Nephron (organoid): ENCODE data around the gene NAGLU.
A peak's percentile ranks its signal among the peaks of the same experiment; 100 is the strongest.
"Not testable (repeated sequence)": the region's sequence is repeated elsewhere in the genome, so short reads cannot be mapped to it uniquely, and the experiment has no call there.

ENCODE experiments used
- H3K27ac Mint-ChIP-seq, 3 experiments: 2 replicates each; pipeline ENCODE4 v1.8.0; 2020; ENCODE audit warnings: mixed read lengths in 3 of 3, mild to moderate bottlenecking in 2 of 3, moderate library complexity in 1 of 3
- H3K27me3 Mint-ChIP-seq: 2 replicates; pipeline ENCODE4 v1.8.0; 2021; ENCODE audit warnings: low read depth, mild to moderate bottlenecking, moderate library complexity, mixed read lengths
- H3K36me3 Mint-ChIP-seq: 2 replicates; pipeline ENCODE4 v1.8.0; 2020; ENCODE audit warnings: low read depth, mixed read lengths
- H3K4me1 Mint-ChIP-seq: 2 replicates; pipeline ENCODE4 v1.8.0; 2020; ENCODE audit warnings: mixed read lengths
- H3K4me3 Mint-ChIP-seq, 3 experiments: 2 replicates each; pipeline ENCODE4 v1.8.0; 2020; ENCODE audit warnings: mild to moderate bottlenecking in 3 of 3, mixed read lengths in 3 of 3, moderate library complexity in 2 of 3
- H3K9me3 Mint-ChIP-seq: 2 replicates; pipeline ENCODE4 v1.8.0; 2020; ENCODE audit warnings: mixed read lengths
- TF ChIP-seq, protein P1 (sequence below), 3 experiments: fragments of 200-600 bp; sonication (generic); IDR thresholded peaks; one replicate each; pipeline ENCODE4 v1.5.0; 2021; ENCODE audit warnings: antibody characterized with exemption in 3 of 3; ENCODE audit not compliant: unreplicated experiment in 3 of 3

NAGLU gene

DNA sequence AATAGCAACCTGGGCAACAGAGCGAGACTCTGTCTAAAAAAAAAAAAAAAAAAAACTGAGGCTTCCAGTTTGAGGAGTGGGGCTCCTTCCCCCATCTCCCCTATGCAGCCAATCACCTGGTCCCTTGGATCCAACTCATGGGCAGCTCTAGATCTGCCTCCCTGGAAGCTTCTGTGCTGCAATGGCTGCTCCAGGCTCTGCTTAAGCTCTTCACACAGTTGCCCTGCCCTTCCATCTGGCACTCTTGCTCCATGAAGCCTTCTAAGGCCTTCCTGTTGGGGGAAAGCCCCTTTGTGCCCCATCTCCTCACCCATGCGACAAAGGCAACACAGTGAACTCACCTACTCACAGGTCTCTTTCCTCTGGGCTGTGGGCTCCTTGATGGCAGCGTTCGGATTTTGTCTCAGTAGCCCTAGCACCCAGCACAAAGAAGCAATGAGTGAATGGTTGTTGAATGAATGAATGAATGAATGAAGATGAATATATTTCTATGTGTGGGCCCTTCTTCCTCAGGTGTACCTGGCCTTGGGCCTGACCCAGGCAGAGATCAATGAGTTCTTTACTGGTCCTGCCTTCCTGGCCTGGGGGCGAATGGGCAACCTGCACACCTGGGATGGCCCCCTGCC lies 1.9 kb downstream of the NAGLU start:
- Mint-ChIP-seq H3K4me3 (peak overlapping the region; percentile 84 to 95 (median 88)), H3K36me3 (peaks cover 14% of the 10 kb centered on the region), H3K27me3 (no peaks in the 10 kb centered on the region), H3K27ac (peak overlapping the region; percentile 9 to 57 (median 40)), H3K4me1 (peaks cover 27% of the 10 kb centered on the region), H3K9me3 (no peaks in the 10 kb centered on the region)
- TF ChIP-seq, protein P1, sequence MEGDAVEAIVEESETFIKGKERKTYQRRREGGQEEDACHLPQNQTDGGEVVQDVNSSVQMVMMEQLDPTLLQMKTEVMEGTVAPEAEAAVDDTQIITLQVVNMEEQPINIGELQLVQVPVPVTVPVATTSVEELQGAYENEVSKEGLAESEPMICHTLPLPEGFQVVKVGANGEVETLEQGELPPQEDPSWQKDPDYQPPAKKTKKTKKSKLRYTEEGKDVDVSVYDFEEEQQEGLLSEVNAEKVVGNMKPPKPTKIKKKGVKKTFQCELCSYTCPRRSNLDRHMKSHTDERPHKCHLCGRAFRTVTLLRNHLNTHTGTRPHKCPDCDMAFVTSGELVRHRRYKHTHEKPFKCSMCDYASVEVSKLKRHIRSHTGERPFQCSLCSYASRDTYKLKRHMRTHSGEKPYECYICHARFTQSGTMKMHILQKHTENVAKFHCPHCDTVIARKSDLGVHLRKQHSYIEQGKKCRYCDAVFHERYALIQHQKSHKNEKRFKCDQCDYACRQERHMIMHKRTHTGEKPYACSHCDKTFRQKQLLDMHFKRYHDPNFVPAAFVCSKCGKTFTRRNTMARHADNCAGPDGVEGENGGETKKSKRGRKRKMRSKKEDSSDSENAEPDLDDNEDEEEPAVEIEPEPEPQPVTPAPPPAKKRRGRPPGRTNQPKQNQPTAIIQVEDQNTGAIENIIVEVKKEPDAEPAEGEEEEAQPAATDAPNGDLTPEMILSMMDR (IDR thresholded peaks at IDR 0.05; ENCODE audit: unreplicated experiment in 3 of 3) = no peak

GRCh38 chr17:42538482-42538881 lies 2.4 kb downstream of the NAGLU start:
- H3K4me1 Mint-ChIP-seq = peaks cover 24% of the 10 kb centered on the region
- H3K27ac Mint-ChIP-seq = no peak overlapping the region
- H3K4me3 Mint-ChIP-seq = peak overlapping the region; percentile 84 to 95 (median 88)
- no peaks in the 10 kb centered on the region for H3K27me3 Mint-ChIP-seq
- no peaks in the 10 kb centered on the region for H3K9me3 Mint-ChIP-seq
- H3K36me3 Mint-ChIP-seq = peaks cover 14% of the 10 kb centered on the region
- TF ChIP-seq, protein P1 (IDR thresholded peaks at IDR 0.05; ENCODE audit: unreplicated experiment in 3 of 3) = no peak

GRCh38 chr17:42540558-42540957 lies 4.5 kb downstream of the NAGLU start:
- Mint-ChIP-seq H3K4me1 (peaks cover 17% of the 10 kb centered on the region), H3K36me3 (peaks cover 18% of the 10 kb centered on the region)
- H3K27me3 Mint-ChIP-seq, H3K9me3 Mint-ChIP-seq, H3K4me3 Mint-ChIP-seq, H3K27ac Mint-ChIP-seq: not testable (repeated sequence)

GRCh38 chr17:42541041-42541833 lies 5.2 kb downstream of the NAGLU start:
- TF ChIP-seq, protein P1 (IDR thresholded peaks at IDR 0.05; ENCODE audit: unreplicated experiment in 3 of 3) = no peak
- Mint-ChIP-seq H3K9me3 (no peaks in the 10 kb centered on the region), H3K36me3 (peaks cover 18% of the 10 kb centered on the region), H3K27me3 (no peaks in the 10 kb centered on the region), H3K4me3 (peak overlapping the region in 2 of 3 experiments; percentile 8 to 26), H3K4me1 (peaks cover 13% of the 10 kb centered on the region), H3K27ac (no peak overlapping the region)

DNA sequence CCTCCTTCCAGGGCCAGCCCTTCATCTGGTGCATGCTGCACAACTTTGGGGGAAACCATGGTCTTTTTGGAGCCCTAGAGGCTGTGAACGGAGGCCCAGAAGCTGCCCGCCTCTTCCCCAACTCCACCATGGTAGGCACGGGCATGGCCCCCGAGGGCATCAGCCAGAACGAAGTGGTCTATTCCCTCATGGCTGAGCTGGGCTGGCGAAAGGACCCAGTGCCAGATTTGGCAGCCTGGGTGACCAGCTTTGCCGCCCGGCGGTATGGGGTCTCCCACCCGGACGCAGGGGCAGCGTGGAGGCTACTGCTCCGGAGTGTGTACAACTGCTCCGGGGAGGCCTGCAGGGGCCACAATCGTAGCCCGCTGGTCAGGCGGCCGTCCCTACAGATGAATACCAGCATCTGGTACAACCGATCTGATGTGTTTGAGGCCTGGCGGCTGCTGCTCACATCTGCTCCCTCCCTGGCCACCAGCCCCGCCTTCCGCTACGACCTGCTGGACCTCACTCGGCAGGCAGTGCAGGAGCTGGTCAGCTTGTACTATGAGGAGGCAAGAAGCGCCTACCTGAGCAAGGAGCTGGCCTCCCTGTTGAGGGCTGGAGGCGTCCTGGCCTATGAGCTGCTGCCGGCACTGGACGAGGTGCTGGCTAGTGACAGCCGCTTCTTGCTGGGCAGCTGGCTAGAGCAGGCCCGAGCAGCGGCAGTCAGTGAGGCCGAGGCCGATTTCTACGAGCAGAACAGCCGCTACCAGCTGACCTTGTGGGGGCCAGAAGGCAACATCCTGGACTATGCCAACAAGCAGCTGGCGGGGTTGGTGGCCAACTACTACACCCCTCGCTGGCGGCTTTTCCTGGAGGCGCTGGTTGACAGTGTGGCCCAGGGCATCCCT lies 7.4 kb downstream of the NAGLU start:
- TF ChIP-seq, protein P1 (IDR thresholded peaks at IDR 0.05; ENCODE audit: unreplicated experiment in 3 of 3) = no peak
- no peaks in the 10 kb centered on the region for H3K4me1 Mint-ChIP-seq
- no peak overlapping the region for H3K27ac Mint-ChIP-seq
- H3K36me3 Mint-ChIP-seq = peaks cover 14% of the 10 kb centered on the region
- H3K9me3 Mint-ChIP-seq = no peaks in the 10 kb centered on the region
- H3K27me3 Mint-ChIP-seq = peaks cover 6% of the 10 kb centered on the region
- H3K4me3 Mint-ChIP-seq = no peak overlapping the region

- H3K4me3 Mint-ChIP-seq = no peak overlapping the region
- H3K27me3 Mint-ChIP-seq = peaks cover 13% of the 10 kb centered on the region
- TF ChIP-seq, protein P1 (IDR thresholded peaks at IDR 0.05; ENCODE audit: unreplicated experiment in 3 of 3) = no peak
- H3K36me3 Mint-ChIP-seq = peaks cover 7% of the 10 kb centered on the region
- H3K4me1 Mint-ChIP-seq = peaks cover 4% of the 10 kb centered on the region
- no peaks in the 10 kb centered on the region for H3K9me3 Mint-ChIP-seq
- no peak overlapping the region for H3K27ac Mint-ChIP-seq
Observed at GRCh38 chr17:42544874-42545283, 8.8 kb downstream of the NAGLU start.

GRCh38 chr17:42545755-42546505 lies 9.9 kb downstream of the NAGLU start:
- not testable (repeated sequence) for H3K36me3 Mint-ChIP-seq, H3K27ac Mint-ChIP-seq, H3K4me3 Mint-ChIP-seq, H3K4me1 Mint-ChIP-seq, H3K9me3 Mint-ChIP-seq
- H3K27me3 Mint-ChIP-seq = peaks cover 13% of the 10 kb centered on the region
